ENCODE results near the gene NUP214. TPM values are rescaled to one million over a fixed set of nuclear protein-coding genes. Genes with fewer than 3 reads are reported as not detected.
"Not testable (repeated sequence)": the region's sequence is repeated elsewhere in the genome, so short reads cannot be mapped to it uniquely, and the experiment has no call there.

The NUP214 gene
- total RNA-seq, 2 experiments from 2014 or later: 19.7 to 69.6 TPM

DNA sequence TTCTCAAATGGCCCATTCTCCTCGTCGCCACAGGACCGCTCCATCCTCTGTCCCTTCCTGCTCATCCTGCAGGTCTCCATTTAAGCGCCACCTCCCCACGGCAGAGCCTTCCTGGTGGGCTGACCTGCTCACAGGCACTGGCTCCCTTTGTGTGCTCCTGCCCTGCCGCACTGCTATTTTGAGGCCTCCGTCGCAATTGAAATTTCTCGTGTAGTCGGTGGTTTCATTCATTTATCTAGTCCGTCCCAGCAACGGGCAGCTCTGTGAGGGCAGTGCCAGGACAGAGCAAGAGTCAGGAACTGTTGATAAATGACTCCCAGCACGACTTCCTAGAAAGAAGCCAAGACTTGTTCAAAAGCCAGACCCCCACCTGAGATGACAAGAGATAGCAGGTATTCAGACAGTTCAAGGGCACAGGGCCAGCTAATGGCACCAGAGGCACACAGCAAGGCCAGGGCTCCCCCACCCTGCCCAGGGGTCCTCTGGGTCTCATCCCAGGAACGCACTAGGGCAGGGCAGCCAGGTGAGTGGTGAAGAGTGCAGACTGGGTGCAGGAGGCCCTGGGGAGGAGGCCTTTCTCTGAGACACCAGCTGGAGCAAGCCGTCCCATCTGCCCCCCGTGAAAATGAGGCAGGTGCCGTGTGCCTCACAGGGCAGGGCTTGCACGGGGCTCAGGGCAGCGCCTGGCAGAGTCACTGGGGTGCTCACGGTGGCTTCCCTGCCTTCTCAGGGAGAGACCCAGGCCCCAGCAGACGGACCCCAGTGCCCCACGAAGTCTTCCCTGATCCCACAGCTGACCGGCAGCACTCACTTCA is 114.0 kb downstream of the NUP214 start:
- H3K36me3 ChIP-seq (ENCODE audit: insufficient read depth, low read length): peaks cover 7% of the 10 kb centered on the region; the same call in 1 of the 2 replicates
- no peak for TF ChIP-seq EZH2phosphoT487 (IDR thresholded peaks at IDR 0.05; ENCODE audit: borderline replicate concordance, low read depth, low read length)
- TF ChIP-seq, protein P1, sequence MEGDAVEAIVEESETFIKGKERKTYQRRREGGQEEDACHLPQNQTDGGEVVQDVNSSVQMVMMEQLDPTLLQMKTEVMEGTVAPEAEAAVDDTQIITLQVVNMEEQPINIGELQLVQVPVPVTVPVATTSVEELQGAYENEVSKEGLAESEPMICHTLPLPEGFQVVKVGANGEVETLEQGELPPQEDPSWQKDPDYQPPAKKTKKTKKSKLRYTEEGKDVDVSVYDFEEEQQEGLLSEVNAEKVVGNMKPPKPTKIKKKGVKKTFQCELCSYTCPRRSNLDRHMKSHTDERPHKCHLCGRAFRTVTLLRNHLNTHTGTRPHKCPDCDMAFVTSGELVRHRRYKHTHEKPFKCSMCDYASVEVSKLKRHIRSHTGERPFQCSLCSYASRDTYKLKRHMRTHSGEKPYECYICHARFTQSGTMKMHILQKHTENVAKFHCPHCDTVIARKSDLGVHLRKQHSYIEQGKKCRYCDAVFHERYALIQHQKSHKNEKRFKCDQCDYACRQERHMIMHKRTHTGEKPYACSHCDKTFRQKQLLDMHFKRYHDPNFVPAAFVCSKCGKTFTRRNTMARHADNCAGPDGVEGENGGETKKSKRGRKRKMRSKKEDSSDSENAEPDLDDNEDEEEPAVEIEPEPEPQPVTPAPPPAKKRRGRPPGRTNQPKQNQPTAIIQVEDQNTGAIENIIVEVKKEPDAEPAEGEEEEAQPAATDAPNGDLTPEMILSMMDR (conservative IDR thresholded peaks at IDR 0.05; ENCODE audit: low read length): no peak
- H3K4me1 ChIP-seq (ENCODE audit: insufficient read depth, low read length, poor library complexity, severe bottlenecking): peaks cover 9% of the 10 kb centered on the region

DNA sequence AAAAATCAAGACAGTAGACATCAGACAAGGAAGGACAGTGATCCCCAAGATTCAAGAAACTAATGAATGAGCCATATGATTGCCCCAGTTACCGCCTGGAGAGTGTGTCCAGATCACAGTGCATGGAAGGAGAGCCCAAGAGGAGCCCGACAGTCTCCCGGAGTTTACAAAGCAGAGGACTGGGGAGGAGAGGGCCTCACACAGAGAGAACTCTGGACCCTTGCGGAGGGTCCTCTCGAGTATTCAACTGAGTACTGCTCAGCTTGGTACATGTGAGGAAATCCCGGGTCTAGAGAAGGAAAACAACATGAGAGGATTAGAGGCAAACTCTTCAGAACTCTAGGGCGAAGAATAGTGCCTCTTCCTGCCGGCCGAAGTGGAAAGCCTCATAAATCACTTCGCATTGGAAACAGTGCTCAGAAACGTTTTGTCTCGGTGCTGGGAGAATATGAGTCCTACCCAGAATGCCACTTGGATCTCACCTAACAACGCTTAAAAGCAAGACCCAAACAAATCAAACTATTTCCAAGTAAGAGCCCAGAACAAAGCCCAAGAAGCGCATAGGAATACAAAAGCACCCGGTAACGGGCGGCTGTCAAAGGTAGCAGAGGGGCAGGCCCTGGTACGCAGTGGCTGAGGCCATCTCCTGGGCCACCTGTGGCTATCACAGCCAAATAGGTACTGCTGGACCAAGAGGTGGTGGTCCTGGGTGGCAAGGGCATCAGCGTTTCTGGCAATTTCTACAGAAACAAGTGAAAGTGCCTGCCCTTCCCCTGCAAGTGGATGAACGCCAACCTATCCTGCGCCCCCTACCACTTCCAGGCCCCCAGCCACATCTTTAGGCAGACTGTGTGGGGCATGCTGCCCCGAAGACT is 114.9 kb downstream of the NUP214 start:
- no peak overlapping the region for H3K4me2 ChIP-seq (ENCODE audit: low read length)
- no peak overlapping the region for H3K4me3 ChIP-seq (ENCODE audit: low read depth, low read length, poor library complexity, severe bottlenecking)
- TF ChIP-seq, protein P1 (conservative IDR thresholded peaks at IDR 0.05; ENCODE audit: low read length): no peak
- TF ChIP-seq EZH2phosphoT487 (IDR thresholded peaks at IDR 0.05; ENCODE audit: borderline replicate concordance, low read depth, low read length): no peak
- H3K27ac ChIP-seq (ENCODE audit: low read depth, low read length, poor library complexity, severe bottlenecking): no peak overlapping the region
- no peaks in the 10 kb centered on the region for H4K20me1 ChIP-seq (ENCODE audit: insufficient read depth, low read length)
- H3K9me2 ChIP-seq (ENCODE audit: insufficient read depth, low read length): no peaks in the 10 kb centered on the region
- intact Hi-C loops (cut with micrococcal nuclease; ENCODE audit: unreplicated experiment): loop anchor here (5.0 kb wide), 2 partner anchors 37 to 97 kb away; partner anchors contain the start of gene FAM78A
- ChIA-PET CTCF (ENCODE audit: unreplicated experiment) (no interaction called here), POLR2A (no interaction called here)
- no peak overlapping the region for H2AFZ ChIP-seq (ENCODE audit: low read length)
- peaks cover 9% of the 10 kb centered on the region for H3K4me1 ChIP-seq (ENCODE audit: insufficient read depth, low read length, poor library complexity, severe bottlenecking)
- DNase-seq (ENCODE audit: low spot score): no peak
- no TSS peak for BruUV-seq (replicated peaks)
- no peaks in the 10 kb centered on the region for H3K79me2 ChIP-seq (ENCODE audit: insufficient read depth, low read depth, low read length)
- H3K9me3 ChIP-seq (ENCODE audit: low read length): no peaks in the 10 kb centered on the region
- H3K36me3 ChIP-seq (ENCODE audit: insufficient read depth, low read length): no peaks in the 10 kb centered on the region

More for the DNA sequence above, 114.0 kb downstream of the NUP214 start:
- CTCF ChIA-PET (ENCODE audit: unreplicated experiment): no interaction called here
- Histone ChIP-seq H3K79me2 (ENCODE audit: insufficient read depth, low read depth, low read length) (no peaks in the 10 kb centered on the region), H3K4me2 (ENCODE audit: low read length) (no peak overlapping the region), H3K27ac (ENCODE audit: low read depth, low read length, poor library complexity, severe bottlenecking) (no peak overlapping the region), H3K9me2 (ENCODE audit: insufficient read depth, low read length) (no peaks in the 10 kb centered on the region), H2AFZ (ENCODE audit: low read length) (no peak overlapping the region), H4K20me1 (ENCODE audit: insufficient read depth, low read length) (no peaks in the 10 kb centered on the region), H3K9me3 (ENCODE audit: low read length) (no peaks in the 10 kb centered on the region), H3K4me3 (ENCODE audit: low read depth, low read length, poor library complexity, severe bottlenecking) (no peak overlapping the region)
- no peak for DNase-seq (ENCODE audit: low spot score)
- intact Hi-C loops (cut with micrococcal nuclease; ENCODE audit: unreplicated experiment): no loop called here
- POLR2A ChIA-PET: no interaction called here
- BruUV-seq (replicated peaks): no TSS peak

DNA sequence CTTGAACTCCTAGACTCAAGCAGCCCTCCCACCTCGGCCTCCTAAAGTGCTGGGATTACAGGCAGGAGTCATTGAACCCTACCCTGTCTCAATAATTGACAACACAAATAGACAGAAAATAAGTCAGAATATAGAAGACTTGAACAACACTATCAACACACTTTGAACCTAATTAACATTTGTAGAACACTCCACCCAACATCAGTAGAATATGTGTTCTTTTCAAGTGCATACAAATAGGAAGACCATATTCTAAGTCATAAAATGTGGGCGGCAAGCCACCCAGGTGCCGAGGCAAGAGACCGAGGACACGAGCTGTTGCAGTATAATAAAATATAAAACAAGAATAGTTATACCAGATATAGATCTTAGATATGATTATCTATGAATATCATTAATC is 118.9 kb downstream of the NUP214 start:
- H3K4me2 ChIP-seq (ENCODE audit: low read length); H3K4me3 ChIP-seq (ENCODE audit: low read depth, low read length, poor library complexity, severe bottlenecking); CTCF ChIA-PET (ENCODE audit: unreplicated experiment); H4K20me1 ChIP-seq (ENCODE audit: insufficient read depth, low read length); H3K9me2 ChIP-seq (ENCODE audit: insufficient read depth, low read length); H3K9me3 ChIP-seq (ENCODE audit: low read length); DNase-seq (ENCODE audit: low spot score); H3K79me2 ChIP-seq (ENCODE audit: insufficient read depth, low read depth, low read length); H3K4me1 ChIP-seq (ENCODE audit: insufficient read depth, low read length, poor library complexity, severe bottlenecking); H3K36me3 ChIP-seq (ENCODE audit: insufficient read depth, low read length); POLR2A ChIA-PET; BruUV-seq (replicated peaks); H2AFZ ChIP-seq (ENCODE audit: low read length); H3K27ac ChIP-seq (ENCODE audit: low read depth, low read length, poor library complexity, severe bottlenecking): not testable (repeated sequence)
- intact Hi-C loops (cut with micrococcal nuclease; ENCODE audit: unreplicated experiment): loop anchor here (5.0 kb wide), 2 partner anchors 33 to 93 kb away; partner anchors contain the start of gene FAM78A

Data from OCI-LY7 (cell line).